Progenitor cell of endocrine pancreas (in vitro differentiated cells): ENCODE data around the gene ILDR2. TPM values are rescaled to one million over a fixed set of nuclear protein-coding genes. Genes with fewer than 3 reads are reported as not detected.

Source experiments
- DNase-seq: peaks from one replicate; pipeline ENCODE4 v3.0.0; 2021; ENCODE audit warnings: low spot score; ENCODE audit not compliant: unreplicated experiment
- H3K27ac Mint-ChIP-seq: 2 replicates; pipeline ENCODE4 v1.8.0; 2021; ENCODE audit warnings: mild to moderate bottlenecking, moderate library complexity, mixed read lengths
- H3K27me3 Mint-ChIP-seq: 2 replicates; pipeline ENCODE4 v1.8.0; 2021; ENCODE audit warnings: mixed read lengths
- H3K36me3 Mint-ChIP-seq: 2 replicates; pipeline ENCODE4 v1.8.0; 2022; ENCODE audit warnings: mixed read lengths; ENCODE audit not compliant: insufficient read depth
- H3K4me1 Mint-ChIP-seq: 2 replicates; pipeline ENCODE4 v1.8.0; 2021; ENCODE audit warnings: low read depth, mixed read lengths
- H3K4me3 Mint-ChIP-seq: 2 replicates; pipeline ENCODE4 v1.8.0; 2021; ENCODE audit warnings: low read depth, mild to moderate bottlenecking, moderate library complexity, mixed read lengths
- H3K9me3 Mint-ChIP-seq: 2 replicates; pipeline ENCODE4 v1.8.0; 2021; ENCODE audit warnings: low read depth, mixed read lengths
- total RNA-seq: library from RNA; stranded (reverse); gene quantifications from 2 replicates; pipeline ENCODE4 v1.2.1, GENCODE V29; 2021
- TF ChIP-seq, protein P1 (sequence below): fragments of 200-600 bp; sonication (generic); IDR thresholded peaks from one replicate; pipeline ENCODE4 v1.5.0; 2021; ENCODE audit warnings: antibody characterized with exemption, mild to moderate bottlenecking; ENCODE audit not compliant: unreplicated experiment

ILDR2 gene
- total RNA-seq, 1 donor from 2014 or later, result 1.4 TPM

DNA sequence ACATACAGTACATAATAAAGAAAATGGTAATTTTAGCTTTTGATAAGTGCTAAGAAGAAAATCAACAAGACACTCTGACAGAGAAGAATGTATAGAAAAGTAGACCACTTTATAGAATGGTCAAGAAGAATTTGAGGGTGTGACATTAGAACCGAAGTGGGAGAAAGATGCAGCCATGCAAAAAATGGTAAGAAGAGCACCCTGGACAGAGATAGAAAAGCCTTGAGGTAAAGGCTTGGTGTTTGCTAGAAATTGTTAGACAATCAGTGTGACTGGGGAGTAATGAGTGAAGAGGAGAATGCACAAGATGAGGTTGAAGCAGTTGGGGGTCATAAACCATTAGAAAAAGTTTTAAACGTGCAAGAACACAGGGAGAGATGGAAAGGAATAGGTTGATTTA lies 37.2 kb upstream of the ILDR2 start:
- TF ChIP-seq, protein P1, sequence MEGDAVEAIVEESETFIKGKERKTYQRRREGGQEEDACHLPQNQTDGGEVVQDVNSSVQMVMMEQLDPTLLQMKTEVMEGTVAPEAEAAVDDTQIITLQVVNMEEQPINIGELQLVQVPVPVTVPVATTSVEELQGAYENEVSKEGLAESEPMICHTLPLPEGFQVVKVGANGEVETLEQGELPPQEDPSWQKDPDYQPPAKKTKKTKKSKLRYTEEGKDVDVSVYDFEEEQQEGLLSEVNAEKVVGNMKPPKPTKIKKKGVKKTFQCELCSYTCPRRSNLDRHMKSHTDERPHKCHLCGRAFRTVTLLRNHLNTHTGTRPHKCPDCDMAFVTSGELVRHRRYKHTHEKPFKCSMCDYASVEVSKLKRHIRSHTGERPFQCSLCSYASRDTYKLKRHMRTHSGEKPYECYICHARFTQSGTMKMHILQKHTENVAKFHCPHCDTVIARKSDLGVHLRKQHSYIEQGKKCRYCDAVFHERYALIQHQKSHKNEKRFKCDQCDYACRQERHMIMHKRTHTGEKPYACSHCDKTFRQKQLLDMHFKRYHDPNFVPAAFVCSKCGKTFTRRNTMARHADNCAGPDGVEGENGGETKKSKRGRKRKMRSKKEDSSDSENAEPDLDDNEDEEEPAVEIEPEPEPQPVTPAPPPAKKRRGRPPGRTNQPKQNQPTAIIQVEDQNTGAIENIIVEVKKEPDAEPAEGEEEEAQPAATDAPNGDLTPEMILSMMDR, result no peak
- H3K4me3 Mint-ChIP-seq, result no peak overlapping the region
- H3K9me3 Mint-ChIP-seq, result no peaks in the 10 kb centered on the region
- DNase-seq, result no peak
- no peak overlapping the region for H3K27ac Mint-ChIP-seq
- H3K4me1 Mint-ChIP-seq, result no peaks in the 10 kb centered on the region
- peaks cover 21% of the 10 kb centered on the region for H3K27me3 Mint-ChIP-seq
- H3K36me3 Mint-ChIP-seq, result no peaks in the 10 kb centered on the region

DNA sequence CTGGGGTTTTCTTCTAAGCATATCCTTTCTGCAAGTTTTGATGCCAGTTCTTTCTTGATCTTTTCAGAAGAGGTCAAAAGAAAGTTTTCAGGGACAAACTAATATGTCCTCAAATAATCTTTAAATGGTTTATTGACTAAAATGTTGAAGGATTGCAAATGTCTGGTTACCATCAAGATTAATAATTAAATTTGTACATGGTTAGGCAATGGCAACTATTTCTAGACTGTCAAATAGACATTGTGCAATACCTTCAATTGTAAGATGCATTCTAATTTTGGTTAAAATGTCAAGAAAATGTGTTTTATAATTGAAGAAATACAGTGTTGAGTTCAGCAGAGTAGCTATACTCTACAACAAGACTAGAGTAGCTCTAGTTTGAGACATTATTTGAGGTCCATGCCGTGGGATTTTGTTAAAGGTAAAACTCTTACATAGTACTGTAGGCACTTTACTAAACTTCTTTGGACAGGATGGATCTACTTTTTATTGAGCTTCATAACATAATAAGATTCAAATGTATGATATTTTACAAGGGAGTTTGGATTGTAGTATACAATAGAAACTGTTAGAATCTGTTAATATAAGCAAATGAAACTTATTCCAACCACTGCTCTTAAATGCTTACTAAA lies 36.3 kb upstream of the ILDR2 start:
- no peak for DNase-seq
- Mint-ChIP-seq H3K9me3 (no peaks in the 10 kb centered on the region), H3K27me3 (peaks cover 21% of the 10 kb centered on the region), H3K36me3 (no peaks in the 10 kb centered on the region), H3K27ac (no peak overlapping the region), H3K4me1 (no peaks in the 10 kb centered on the region), H3K4me3 (no peak overlapping the region)
- TF ChIP-seq, protein P1, result no peak

DNA sequence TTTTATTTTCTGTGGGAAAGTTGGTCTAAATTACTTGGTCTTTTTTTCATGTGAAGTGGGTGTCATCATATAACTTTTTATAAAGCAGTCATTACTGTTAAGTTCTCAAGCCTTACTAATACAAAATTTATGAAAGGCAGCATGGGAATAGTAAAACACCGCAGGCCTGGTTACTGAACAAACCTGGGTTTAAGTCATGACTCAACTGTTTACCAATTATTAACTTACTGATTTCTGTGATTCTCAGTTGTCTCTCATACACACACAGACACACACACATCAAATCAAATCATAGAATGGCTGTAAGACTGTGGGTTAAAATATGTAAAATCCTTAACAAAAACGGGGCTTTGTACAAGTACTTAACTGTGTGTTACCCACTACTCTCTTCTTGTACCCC lies 28.4 kb upstream of the ILDR2 start:
- peaks cover 1% of the 10 kb centered on the region for H3K36me3 Mint-ChIP-seq

DNA sequence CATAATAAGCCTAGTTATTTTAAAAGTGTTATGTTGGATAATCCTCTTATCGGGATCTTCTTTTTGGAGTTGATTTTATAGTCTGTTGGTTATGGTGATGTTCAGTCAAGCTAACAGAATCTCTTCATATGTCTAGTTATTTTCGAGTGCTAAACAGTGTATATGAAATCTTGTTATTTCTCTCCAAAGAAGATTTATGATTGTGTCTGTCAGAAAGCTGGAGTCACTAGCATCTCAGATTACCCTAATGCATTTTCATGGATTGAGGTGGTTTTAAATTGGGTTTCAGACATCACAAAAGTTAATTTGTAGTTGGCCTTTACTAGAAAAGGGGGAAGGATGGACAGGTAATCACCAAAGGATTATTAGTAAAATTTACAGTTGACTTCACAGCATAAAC lies 27.0 kb upstream of the ILDR2 start:
- Mint-ChIP-seq H3K27me3 (no peaks in the 10 kb centered on the region), H3K4me3 (no peak overlapping the region), H3K36me3 (peaks cover 1% of the 10 kb centered on the region), H3K4me1 (no peaks in the 10 kb centered on the region), H3K9me3 (peaks cover 3% of the 10 kb centered on the region), H3K27ac (no peak overlapping the region)
- DNase-seq, result no peak
- TF ChIP-seq, protein P1, result no peak

More for the DNA sequence above, 28.4 kb upstream of the ILDR2 start:
- Mint-ChIP-seq H3K4me3 (no peak overlapping the region), H3K27me3 (no peaks in the 10 kb centered on the region), H3K9me3 (peaks cover 3% of the 10 kb centered on the region), H3K4me1 (no peaks in the 10 kb centered on the region), H3K27ac (no peak overlapping the region)
- DNase-seq, result no peak
- TF ChIP-seq, protein P1, result no peak

DNA sequence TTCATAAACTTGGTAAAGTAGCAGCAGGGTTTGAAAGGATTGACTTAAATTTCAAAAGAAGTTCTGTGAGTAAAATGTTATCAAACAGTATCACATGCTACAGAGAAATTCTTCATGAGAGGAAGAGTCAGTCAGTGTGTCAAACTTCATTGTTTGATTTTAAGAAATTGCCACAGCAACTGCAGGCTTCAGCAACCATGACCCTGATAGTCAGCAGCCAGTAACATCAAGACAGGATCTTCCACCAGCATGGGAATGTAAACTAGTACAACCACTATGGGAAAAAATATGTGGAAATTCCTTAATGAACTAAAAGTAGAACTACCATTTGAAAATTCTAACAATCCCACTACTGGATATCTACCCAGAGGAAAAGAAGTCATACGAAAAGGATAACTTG lies 25.2 kb upstream of the ILDR2 start:
- Mint-ChIP-seq H3K27me3 (no peaks in the 10 kb centered on the region), H3K36me3 (peaks cover 1% of the 10 kb centered on the region)

More for the DNA sequence above, 25.2 kb upstream of the ILDR2 start:
- Mint-ChIP-seq H3K4me3 (no peak overlapping the region), H3K4me1 (no peaks in the 10 kb centered on the region), H3K9me3 (peaks cover 3% of the 10 kb centered on the region), H3K27ac (no peak overlapping the region)
- no peak for DNase-seq
- TF ChIP-seq, protein P1, result no peak
